C4-2B (cell line): ENCODE data around the gene WWOX.

Experiments
- H3K27ac ChIP-seq: fragments of 450-650 bp; 2 replicates; pipeline ENCODE4 v1.5.1; 2017
- ZFX ChIP-seq: fragments of 450-650 bp; IDR thresholded peaks from 2 replicates; pipeline ENCODE4 v1.6.1; 2017
- TF ChIP-seq, protein P1 (sequence below): fragments of 450-650 bp; conservative IDR thresholded peaks from 2 replicates; pipeline ENCODE4 v1.5.1; 2017; ENCODE audit warnings: mild to moderate bottlenecking

Gene WWOX

DNA sequence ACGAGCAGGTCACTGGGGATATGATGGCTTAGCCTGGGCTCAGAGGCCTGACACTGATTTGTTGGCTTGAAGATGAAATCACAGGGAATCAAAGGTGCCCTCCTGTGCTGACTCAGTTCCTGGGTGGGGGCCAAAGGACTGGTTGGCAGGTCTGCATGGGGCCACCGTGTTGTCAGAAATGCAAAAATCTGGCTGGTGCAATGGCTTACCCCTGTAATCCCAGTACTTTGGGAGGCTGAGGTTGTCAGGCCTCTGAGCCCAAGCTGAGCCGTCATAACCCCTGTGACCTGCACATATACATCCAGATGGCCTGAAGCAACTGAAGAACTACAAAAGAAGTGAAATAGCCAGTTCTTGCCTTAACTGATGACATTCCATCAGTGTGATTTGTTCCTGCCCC, 314.2 kb downstream of the WWOX start:
- TF ChIP-seq ZFX, result no peak
- TF ChIP-seq, protein P1, sequence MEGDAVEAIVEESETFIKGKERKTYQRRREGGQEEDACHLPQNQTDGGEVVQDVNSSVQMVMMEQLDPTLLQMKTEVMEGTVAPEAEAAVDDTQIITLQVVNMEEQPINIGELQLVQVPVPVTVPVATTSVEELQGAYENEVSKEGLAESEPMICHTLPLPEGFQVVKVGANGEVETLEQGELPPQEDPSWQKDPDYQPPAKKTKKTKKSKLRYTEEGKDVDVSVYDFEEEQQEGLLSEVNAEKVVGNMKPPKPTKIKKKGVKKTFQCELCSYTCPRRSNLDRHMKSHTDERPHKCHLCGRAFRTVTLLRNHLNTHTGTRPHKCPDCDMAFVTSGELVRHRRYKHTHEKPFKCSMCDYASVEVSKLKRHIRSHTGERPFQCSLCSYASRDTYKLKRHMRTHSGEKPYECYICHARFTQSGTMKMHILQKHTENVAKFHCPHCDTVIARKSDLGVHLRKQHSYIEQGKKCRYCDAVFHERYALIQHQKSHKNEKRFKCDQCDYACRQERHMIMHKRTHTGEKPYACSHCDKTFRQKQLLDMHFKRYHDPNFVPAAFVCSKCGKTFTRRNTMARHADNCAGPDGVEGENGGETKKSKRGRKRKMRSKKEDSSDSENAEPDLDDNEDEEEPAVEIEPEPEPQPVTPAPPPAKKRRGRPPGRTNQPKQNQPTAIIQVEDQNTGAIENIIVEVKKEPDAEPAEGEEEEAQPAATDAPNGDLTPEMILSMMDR, result no peak

DNA sequence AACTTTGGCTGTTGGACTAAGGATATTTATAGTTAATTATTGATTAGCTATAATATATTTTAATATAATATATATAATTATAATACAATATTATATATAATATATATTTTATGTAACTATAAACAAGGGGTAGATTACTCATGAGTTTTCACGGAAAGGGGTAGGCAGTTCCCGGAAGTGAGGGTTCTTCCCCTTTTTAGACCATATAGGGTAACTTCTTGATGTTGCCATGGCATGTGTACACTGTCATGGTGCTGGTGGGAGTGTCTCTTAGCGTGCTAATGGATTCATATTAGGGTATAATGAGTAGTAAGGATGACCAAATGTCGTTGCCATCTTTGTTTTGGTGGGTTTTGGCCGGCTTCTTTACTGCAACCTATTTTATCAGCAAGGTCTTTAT, 315.6 kb downstream of the WWOX start:
- no peak overlapping the region for H3K27ac ChIP-seq
- TF ChIP-seq ZFX, result no peak
- TF ChIP-seq, protein P1, result no peak

More for the DNA sequence above, 314.2 kb downstream of the WWOX start:
- no peak overlapping the region for H3K27ac ChIP-seq

DNA sequence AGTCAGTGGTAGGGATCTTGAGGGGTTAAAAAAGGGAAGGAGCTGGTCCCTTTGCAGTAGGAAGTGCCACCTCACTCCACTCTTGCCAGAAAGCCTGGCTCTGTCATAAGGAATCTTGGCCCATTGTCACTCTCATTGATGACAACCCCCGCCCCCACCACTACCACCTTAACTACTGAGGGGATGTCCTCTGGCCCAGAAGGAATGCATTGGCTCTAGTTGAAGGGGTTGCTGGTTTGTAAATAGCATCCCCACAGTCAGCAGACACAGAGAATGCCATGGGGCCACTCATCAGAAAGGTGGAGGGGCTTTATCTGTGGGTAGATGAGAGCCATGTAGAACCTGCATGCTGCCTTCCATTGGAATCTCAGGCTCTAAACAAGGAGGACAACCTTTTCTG, 316.2 kb downstream of the WWOX start:
- H3K27ac ChIP-seq, result no peak overlapping the region
- TF ChIP-seq, protein P1, result no peak
- no peak for TF ChIP-seq ZFX

DNA sequence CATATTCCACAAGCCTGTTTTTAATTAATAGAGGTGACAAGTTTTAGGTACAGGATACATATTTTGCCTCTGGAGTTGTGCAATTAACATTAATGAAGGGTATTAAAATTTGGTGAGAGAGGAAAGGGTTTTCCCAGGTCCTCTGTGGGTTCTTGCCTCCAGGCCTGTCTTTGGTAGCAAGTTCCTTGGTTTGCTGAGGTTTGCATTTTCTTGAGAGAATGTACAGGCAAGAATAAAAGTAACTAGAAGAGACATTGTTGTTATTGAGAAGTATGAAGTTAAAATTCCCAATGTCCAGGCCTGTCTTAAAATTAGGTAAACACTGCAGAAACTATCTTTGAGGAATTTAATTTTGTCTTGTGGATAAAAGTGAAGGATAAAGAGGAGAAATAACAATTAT, 316.9 kb downstream of the WWOX start:
- no peak for TF ChIP-seq ZFX
- TF ChIP-seq, protein P1, result no peak
- no peak overlapping the region for H3K27ac ChIP-seq

DNA sequence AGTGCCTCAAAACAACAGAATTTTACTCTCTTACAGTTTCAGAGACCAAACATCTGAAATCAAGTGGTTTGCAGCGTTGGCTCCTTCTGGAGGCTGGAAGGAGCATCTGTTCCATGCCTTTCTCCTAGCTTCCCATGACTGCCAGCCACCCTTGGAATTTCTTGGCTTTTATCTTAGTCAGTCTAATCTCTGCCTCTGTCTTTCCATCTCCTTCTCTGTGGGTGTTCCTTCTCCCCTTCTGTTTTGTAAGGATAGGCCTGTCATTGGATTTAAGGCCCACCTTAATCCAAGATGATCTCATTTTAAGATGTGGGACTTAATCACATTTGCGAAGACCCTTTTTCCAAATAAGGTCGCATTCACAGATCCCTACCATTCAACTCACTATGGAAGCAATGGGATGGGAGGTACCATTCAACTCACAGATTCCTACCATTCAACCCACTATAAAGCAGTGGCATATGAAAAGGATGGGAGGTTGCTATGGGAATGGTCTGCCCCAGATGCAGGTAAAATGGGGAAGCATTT, 321.8 kb downstream of the WWOX start:
- H3K27ac ChIP-seq, result no peak overlapping the region
- TF ChIP-seq, protein P1, result no peak
- TF ChIP-seq ZFX, result no peak

DNA sequence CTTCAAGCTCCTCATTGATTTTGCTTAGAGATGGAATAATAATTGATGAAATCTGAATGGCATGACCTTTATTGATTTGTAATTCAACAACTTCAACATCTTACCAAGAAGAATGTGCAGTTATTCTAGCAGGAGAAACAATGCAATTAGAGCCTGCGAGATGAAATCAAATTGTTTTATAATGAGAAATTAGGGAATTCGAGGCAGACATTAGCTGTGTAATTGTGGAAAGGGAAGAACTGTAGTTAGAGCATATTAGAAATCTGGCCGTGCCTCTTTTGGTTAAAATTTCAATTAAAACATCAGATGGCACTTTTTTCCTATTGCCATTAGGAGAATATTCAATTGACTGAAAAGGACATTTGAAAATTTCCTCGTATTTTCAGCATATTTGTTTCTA, 325.8 kb downstream of the WWOX start:
- TF ChIP-seq, protein P1, result no peak
- TF ChIP-seq ZFX, result no peak

DNA sequence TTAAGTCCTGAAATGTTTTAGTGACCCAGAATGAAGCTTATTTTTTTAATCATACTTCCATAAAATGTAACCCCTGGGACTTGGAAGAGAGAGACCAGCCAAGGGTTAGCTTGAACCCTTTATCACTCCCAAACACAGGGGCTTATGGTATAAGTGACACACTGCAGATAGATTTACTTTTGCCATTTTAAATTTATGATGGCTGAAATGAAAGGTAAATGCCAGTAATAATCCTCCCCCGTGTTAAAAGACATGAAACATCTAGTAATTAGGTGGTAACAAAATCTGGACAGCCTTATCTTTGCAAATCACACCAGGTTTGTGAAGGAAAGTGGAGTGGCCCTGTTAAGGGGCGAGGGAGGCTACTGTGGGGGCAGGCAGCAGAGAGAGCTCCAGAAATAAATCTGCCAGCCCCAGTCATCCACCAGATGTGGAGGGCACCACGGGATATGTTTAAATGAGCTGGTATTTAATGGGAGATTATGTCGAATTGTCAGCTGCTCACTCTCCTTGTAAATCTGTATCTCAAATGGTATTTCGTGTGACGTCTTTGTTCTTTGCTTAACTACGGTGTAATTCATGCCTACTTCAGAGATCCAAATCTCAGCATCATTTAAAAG, 326.5 kb downstream of the WWOX start:
- H3K27ac ChIP-seq, result no peak overlapping the region

More for the DNA sequence above, 325.8 kb downstream of the WWOX start:
- H3K27ac ChIP-seq, result no peak overlapping the region

More for the DNA sequence above, 326.5 kb downstream of the WWOX start:
- TF ChIP-seq, protein P1, result no peak
- TF ChIP-seq ZFX, result no peak
